Dermis lymphatic vessel endothelial cell (primary cell): ENCODE data around the gene H2AZ1. TPM values are rescaled to one million over a fixed set of nuclear protein-coding genes. Genes with fewer than 3 reads are reported as not detected.

Experiments used
- total RNA-seq: library from RNA; depleted of rRNA; stranded (reverse); fragments of >200 nt; gene quantifications from 2 replicates; pipeline ENCODE4 v1.2.1, GENCODE V29; 2014

H2AZ1 gene
- 193 and 225 TPM in 2 replicates for total RNA-seq

GRCh38 chr4:99949999-99950912, at the start of gene H2AZ1:
Gene H2AZ1 (minus strand): TSS chr4:99950275. CDS start chr4:99950170, 105 bp downstream.

GRCh38 chr4:99946356-99947189, 3.5 kb downstream of the H2AZ1 start, which contains the start of gene DNAJB14:
Gene DNAJB14 (minus strand): TSS chr4:99946618. CDS start chr4:99946571, 47 bp downstream.

Other genes with a start within 250 kb of the H2AZ1 start
- gene DAPP1, start 133.4 kb downstream of the H2AZ1 start, total RNA-seq, result not detected in 2 replicates
- gene LAMTOR3, start 55.8 kb downstream of the H2AZ1 start, total RNA-seq, result 32.0 and 34.7 TPM in 2 replicates
- gene DNAJB14, start 3.7 kb downstream of the H2AZ1 start, total RNA-seq, result 56.2 and 75.8 TPM in 2 replicates
- gene DDIT4L, start 240.2 kb upstream of the H2AZ1 start, total RNA-seq, result 2.2 and 2.8 TPM in 2 replicates